HG02840 (cell line): ENCODE data around the gene MRFAP1.
"Not testable (repeated sequence)": the region's sequence is repeated elsewhere in the genome, so short reads cannot be mapped to it uniquely, and the experiment has no call there.

Experiments used
- ATAC-seq: cut with Tn5 transposase; IDR thresholded peaks from one replicate; pipeline ENCODE4 v1.9.1; 2021; ENCODE audit warnings: mild to moderate bottlenecking, moderate library complexity, moderate number of reproducible peaks; ENCODE audit not compliant: unreplicated experiment, low FRiP score

Gene MRFAP1

DNA sequence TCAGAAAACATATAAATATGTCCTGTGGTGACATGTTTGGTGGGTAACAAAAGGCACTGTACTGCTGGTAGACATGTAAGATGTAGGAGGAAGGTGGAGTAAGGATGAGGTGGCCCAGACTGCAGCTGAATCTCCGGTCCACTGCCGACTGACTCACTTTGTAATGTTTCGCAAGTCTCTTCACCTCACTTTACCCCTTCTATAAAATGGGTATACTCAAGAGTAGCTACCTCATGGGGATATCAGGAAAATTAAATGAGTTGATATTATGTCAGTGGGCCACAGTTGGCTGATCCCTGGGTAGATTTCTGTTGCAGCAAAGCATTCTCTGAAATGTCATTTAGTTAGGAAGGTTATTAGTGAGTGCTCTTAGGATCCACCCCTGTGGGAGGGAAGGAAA, 22.1 kb downstream of the MRFAP1 start:
- no peak for ATAC-seq

DNA sequence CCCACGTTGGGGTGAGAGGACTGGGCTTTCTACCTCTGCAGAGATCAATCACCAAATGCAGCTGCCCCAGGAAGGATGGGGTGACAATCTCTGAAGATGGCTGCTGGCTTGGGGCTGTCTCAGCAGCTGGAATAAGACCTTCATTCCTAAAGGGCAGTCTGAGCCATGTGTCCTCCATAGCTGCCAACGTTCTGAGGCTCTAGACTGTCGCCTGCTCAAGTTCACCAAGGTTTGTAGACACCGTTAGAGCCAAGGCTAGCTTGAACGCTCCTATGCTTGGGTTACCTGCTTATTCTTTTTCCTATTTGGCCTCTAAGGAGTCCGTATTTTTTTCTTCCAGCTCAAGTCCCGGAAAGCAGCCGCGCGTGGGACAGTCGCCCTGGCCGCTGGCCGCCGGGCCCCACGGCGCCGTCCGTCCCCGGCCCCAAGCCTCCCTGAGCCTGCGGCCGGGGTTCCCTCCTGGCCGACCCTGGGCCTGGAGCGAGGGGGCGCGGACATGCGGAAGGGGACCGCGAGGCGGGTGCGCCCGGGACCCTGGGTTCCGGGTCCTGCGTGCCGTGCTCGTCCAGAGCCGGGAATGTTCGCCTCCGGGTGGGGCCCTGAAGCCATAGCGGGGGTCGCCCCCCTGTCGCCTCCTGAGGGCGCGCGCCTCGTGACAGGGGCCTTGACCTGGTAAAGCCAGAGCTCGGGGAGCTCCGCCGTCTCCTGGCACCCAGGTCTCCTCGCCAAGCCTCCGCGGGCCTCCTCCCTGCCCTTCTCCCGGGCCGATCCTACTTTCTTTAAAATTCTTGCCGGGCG, 23.3 kb downstream of the MRFAP1 start:
- no peak for ATAC-seq

DNA sequence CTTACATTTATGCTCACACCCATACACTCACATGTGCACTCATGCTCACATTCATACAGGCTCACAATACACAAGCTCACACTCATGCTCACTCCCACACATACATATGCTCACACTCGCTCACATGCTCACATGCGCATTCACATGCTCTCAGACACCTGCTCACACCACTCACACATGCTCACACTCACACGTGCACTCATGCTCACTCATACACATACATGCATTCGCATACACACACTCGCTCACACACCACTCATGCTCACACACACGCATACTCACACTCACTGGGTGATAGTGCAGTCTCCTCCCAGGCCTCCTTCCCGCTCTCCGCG, 24.8 kb downstream of the MRFAP1 start:
- no peak for ATAC-seq

DNA sequence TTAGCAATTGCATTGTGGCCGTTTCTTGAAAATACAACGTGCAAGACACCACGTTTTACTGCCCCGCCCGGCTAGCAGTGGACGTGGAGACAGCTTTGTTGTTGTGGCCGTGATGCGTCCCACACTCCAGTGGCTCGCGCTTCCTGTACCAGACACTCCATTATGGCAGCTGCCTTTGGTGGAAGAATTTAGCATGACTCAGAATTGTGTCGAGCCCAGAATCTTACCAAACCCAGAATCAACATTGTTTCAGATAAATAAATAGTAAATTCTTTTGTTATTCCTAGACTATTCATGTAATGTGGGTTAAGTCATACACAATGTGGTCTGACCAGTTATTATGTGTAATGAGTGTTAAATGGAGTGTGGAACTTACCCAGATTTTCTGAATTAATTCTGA, 27.9 kb downstream of the MRFAP1 start:
- ATAC-seq, result no peak

DNA sequence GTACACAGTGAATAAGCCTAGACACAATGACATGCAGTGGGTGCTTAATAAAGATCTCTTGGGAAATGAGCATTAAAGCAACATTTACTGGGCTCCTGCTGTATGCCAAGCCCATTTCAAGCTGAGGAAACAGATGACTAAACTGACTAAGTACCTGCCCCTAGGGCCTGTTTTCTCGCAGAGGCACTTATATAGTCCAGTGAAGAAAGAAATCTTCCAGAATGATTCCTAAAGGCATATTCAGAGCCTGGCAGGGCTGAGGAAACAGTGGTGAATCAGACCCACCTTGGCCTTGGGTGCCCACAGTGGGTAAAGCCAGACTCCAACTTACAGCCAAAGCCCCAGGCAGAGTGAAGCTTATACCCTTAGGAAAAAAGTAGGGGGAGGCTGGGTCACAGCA, 31.2 kb downstream of the MRFAP1 start:
- no peak for ATAC-seq

DNA sequence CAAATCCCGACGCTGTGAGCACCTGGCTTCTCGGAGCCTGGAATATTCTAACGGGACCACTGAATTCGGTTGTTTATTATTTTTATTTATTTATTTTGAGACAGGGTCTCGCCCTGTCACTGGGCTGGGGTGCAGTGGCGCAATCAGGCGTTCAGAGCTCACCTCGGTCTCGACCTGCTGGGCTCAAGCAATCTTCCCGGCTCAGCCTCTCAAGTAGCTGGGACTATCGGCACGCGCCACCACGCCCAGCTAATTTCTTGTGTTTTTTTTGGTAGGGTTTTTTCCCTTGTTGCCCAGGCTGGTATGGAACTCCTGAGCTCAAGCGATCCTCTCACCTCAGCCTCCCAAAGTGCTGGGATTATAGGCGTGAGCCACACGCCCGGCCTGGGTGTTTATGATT, 31.6 kb downstream of the MRFAP1 start:
- no peak for ATAC-seq

DNA sequence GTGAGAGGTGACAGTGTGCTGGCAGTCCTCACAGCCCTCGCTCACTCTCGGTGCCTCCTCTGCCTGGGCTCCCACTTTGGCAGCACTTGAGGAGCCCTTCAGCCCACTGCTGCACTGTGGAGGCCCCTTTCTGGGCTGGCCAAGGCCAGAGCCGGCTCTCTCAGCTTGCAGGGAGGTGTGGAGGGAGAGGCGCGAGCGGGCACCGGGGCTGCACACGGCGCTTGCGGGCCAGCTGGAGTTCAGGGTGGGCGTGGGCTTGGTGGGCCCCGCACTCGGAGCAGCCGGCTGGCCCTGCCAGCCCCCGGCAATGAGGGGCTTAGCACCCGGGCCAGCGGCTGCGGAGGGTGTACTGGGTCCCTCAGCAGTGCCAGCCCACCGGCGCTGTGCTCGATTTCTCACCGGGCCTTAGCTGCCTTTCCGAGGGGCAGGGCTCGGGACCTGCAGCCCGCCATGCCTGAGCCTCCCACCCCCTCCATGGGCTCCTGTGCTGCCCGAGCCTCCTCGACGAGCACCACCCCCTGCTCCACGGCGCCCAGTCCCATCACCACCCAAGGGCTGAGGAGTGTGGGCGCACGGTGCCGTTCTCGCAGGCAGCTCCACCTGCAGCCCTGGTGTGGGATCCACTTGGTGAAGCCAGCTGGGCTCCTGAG, 32.2 kb downstream of the MRFAP1 start:
- ATAC-seq, result not testable (repeated sequence)

DNA sequence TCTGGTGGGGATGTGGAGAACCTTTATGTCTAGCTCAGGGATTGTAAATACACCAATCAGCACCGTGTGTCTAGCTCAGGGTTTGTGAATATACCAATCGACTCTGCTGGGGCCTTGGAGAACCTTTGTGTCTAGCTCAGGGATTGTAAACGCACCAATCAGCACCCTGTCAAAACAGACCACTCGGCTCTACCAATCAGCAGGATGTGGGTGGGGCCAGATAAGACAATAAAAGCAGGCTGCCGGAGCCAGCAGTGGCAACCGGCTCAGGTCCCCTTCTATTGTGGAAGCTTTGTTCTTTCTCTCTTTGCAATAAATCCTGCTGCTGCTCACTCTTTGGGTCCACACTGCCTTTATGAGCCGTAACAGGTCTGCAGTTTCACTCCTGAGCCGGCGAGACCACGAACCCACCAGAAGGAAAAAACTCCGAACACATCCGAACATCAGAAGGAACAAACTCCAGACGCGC, 32.7 kb downstream of the MRFAP1 start:
- ATAC-seq, result not testable (repeated sequence)

DNA sequence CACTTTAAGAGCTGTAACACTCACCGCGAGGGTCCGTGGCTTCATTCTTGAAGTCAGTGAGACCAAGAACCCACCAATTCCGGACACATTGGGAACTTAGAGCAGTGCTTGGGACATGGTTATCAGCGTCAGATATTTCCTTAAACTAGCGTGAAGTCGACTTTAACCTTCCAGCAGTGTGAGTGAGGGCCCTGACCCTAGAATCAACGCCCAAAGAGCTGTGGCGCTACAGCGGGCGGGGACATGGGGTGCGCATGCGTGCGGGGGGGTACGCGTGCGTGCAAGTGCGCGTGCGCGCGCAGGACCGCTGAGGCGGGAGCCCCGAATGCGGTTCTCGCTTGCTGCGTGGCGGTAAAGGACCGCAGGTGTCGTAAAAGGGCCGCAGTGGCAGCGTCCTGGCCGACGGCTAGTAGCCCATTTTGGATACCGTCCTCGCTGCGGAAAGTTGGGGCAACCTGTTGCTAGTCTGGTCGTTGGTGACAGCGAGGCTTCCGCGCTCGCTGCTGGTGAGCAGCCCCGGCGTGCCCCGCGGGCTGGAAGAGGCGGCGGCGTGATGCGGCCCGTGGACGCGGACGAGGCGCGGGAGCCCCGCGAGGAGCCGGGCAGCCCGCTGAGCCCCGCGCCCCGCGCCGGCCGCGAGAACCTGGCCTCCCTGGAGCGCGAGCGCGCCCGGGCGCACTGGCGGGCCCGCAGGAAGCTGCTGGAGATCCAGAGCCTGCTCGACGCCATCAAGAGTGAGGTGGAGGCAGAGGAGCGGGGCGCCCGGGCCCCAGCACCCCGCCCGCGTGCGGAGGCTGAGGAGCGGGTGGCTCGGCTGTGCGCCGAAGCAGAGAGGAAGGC, 33.4 kb downstream of the MRFAP1 start:
- peak; percentile 75 for ATAC-seq

DNA sequence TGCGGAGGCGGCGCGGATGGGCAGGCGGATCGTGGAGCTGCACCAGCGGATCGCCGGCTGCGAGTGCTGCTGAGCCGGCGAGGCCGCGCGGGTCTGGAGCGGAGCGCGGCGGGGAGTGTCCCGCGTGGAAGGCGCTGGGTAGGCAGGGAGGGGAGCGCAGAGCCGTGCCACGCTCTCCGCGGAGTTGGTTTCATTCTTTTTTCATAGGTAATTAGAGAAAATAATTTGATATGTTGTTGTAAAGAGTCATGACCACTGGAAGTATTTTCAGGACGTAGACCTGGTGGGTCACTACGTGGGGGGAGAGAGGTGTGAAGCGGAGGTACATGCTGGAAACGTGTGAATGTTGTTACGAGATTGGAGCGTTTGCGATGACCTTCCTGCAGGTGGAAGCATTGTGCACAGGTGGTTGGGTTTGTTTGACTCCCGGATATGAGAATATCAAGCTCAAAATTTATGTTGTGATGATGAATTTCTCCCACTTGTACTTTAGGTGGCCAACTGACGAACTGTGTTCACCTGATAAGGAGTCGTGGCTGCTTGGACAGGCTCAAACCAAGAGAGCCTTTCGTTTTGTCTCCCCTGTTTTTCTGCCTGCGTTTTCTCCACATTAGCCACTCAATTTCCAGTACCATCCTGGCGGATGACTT, 34.1 kb downstream of the MRFAP1 start:
- ATAC-seq, result peak; percentile 32

DNA sequence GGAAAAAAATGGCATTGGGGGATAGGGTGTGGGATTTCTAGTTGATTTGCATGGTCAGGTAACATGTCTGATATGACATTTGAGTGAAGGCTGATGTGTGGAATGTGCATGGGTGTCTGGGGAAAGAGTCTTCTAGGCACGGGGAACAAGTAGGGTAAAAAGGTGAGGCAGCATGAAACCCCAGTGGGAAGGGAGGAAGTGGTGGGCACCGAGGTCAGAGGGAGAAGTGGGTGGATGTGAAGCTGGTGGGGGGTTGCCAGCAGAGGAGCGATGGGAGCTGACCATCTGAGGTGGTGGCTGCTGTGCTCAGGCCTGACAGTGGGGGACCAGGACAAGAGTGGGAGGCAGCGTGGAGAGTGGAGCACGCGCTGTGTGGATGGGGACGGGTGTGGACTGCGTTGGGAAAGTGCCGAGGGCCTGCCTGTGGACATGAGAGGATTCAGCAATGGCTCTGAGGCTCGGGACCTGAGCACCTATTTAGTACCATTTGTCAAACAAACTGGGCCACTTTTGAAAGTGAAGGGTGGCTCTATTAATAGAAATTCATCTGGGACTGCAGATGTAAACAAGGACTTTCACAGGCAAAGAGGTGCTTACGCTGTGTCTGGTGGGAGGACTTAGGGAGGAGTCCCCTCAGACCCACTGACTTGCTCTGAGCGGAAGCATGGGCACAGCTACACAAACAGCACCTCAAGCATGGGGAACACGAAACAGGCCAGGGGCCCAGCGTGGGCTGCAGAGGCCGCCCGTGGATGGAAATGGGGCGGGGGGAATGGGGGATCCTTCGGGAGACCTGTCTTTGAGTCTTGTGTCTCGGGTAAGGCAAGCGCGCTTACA, 36.5 kb downstream of the MRFAP1 start:
- ATAC-seq, result no peak

DNA sequence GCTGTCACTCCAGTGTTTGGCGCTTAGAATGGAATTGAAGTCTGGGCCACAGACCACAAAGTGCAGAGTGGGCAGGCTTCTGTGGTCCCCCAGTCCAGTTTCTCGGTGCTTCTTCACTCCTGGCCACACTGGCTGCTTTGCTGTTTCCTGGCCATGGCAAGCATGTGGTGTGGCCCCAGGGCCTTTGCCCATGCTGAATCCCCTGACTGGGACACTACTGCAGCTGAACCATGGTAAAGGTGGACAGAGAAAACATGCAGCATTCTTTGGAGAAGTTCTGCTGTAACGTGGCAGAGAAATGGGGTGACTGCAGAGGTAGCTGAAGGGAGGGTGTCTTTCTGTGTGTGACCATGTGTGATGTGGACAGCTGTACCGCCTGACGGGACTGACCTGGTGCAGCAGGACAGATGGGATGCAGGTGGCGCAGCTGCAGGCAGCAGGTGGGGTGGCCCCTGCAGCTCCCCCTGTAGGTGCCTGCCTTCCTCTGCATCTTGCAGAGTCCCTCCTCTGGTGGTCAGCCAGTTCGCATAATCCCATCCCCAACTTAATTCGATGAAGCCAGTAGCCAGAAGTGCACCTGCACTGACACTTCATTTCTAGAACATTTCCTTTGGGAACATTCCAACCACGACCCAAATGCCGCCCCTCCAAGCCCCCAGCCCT, 40.0 kb downstream of the MRFAP1 start:
- no peak for ATAC-seq

DNA sequence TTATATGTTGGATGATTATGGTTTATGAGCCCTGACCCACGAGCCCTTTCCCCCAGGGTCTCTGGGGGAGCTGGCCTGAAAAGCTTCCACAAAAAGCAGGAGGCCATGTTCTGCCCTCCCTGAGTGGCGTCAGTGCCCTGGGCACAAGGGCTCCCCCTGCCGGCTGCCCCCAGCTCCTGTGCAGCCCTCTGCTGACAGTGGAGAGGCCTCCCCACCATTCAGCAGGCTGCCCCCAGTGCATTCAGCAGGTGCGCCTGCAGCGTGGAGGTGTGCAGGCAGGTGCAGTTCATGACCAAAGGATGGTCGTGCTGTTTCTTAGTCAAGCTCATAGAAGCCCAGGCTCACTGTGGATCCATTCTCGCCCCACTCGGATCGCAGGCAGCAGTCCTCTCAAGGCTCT, 40.7 kb downstream of the MRFAP1 start:
- ATAC-seq, result no peak

DNA sequence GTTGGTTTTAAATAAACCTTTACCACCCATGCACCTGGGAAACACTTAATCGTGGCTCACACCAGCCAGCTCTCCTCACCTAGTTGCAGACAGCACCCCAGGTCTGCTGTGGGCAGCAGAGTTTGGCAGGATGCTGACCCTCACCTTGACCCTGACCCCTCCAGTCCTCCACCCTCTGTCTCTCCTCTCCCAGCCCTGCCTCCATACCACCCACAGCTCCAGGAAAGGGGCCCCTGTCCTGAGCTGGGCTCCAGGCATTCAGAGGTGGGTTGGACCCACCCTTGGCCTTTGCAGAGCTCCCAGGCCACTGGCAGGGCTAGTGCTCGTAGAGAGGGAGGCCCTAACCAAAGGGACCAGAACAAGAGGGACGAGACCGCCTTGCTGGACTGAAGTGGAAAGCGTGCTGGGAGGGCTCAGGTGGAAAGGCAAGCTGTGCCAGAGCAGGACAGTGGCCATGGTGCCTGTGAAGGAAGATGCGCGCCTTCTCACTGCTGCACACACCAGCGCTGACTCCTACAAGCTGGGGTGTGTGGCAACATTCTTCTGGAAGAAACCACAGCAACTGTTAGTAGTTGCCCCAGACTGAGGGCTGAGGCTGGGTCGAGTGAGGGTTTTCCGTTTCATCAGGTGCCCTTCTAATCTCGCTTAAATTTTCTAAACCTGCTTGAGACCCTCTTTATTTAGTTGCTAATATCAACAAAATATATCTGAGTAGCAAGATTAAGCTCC, 42.5 kb downstream of the MRFAP1 start:
- no peak for ATAC-seq

DNA sequence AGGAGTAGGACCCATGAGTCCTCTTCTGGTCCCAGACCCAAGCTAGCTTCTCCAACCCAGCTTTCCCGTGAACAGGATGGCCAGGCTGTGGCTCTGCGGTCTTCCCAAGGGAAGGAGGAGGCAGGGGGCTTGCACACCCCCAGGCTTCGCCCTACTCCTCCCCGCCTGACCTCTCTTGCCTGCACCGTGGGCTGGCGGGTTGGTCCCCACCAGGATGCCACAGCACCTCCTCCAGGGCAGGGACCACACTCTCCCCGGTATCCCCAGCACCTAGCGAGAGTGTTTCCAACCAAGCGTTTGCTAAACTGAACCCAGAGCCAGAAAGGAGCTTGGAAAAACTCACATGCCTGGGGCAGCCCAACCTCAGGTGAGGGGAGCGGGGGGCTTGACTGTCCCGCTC, 44.2 kb downstream of the MRFAP1 start:
- ATAC-seq, result no peak

DNA sequence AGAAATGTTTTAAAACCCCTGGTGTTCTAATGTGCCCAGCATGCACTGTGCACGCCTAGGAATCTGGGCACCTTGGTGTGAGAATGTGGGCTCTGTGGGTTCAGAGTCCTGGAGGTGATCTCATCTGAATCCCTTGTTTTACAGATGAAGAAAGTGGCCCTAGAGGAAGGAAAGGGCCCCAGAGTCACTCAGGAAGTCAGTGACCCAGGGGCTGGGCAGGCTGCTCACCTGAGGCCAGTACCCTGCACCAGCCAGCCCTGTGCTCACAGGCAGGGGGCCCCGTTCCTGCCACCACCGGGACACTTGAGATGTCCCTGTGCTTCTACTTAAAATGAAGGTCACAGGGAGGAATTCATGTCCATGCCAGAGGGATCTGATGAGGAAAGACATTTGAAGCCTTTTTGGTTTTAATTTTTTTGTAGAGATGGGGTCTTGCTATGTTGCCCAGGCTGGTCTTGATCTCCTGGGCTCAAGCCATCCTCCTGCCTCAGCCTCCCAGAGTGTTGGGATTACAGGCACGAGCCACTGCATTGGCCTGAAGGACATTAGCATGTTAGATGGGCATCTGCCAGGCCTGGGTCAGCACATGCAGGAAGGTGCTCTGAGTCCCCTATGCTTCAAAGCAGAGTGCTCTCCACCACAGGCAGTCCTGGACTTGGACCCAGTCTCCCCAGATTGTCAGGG, 45.8 kb downstream of the MRFAP1 start:
- ATAC-seq, result no peak

DNA sequence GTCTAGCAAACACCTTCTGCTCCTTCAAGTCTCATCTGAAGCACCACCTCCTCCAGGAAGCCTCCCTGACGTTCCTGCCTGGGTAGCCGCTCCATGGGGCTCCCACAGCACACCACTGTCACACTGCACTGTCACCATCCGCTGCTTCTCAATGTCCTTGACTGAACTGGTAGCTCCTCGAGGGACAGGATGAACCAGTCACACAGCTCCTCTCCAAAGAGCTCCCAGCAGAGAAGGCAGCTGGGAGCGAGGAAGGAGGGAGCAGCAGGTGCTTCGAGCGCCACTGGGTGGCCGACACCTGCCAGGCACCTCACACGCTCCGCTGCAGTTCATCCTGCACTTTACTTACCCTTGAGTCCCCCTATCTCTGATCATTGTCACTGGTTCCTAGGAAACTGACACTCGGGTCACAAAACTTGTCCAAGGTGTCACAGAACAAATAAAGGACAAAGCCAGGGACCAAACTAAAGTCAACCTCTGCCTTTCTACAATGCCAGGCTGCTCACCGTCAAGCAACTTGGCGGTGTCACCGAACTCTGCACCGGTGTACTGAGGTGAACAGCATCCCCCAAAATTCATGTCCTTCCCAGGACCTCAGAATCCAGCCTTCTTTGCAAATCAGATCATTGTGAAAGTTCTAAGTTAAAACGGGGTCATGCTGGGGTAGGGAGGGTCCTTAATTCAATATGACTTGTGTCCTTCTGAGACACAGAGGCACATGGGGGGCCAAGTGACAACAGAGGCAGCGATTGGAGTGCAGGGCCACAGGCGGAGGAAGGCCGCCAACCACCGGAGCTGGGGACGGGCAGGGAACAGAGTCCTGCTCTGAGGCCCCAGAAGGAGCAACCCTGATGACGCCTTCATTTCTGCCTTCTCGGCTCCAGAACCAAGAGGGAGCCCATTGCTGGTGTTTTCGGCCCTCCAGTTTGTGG, 47.7 kb downstream of the MRFAP1 start:
- ATAC-seq, result no peak
